Activated CD8-positive, alpha-beta memory T cell treated with anti-CD3 and anti-CD28 coated beads, Interleukin-2, amount 50 U/mL, for 1 hour (primary cell): ENCODE results near the gene RPS28.
"Not testable (repeated sequence)": the region's sequence is repeated elsewhere in the genome, so short reads cannot be mapped to it uniquely, and the experiment has no call there.

ENCODE experiments used
- DNase-seq: peaks from one replicate; pipeline ENCODE4 v3.0.0-alpha.2; 2020; ENCODE audit errors: extremely low read depth

The RPS28 gene

GRCh38 chr19:8321067-8321985 is at the start of gene RPS28, which contains the start of gene NDUFA7:
Gene RPS28 (plus strand): TSS chr19:8321496. CDS start chr19:8321531, 35 bp downstream.
Gene NDUFA7 (minus strand): TSS chr19:8321375. CDS start chr19:8321358, 17 bp downstream.
- DNase-seq: peak; percentile 95

GRCh38 chr19:8276508-8276907 is 44.8 kb upstream of the RPS28 start:
- DNase-seq: not testable (repeated sequence)

- not testable (repeated sequence) for DNase-seq
Measured at GRCh38 chr19:8291337-8291736, 30.0 kb upstream of the RPS28 start.

- no peak for DNase-seq
Measured at GRCh38 chr19:8302357-8302691, 19.0 kb upstream of the RPS28 start.

- no peak for DNase-seq
Measured at GRCh38 chr19:8302734-8303133, 18.6 kb upstream of the RPS28 start.

- DNase-seq: no peak
Measured at GRCh38 chr19:8304841-8305621, 16.3 kb upstream of the RPS28 start.

GRCh38 chr19:8305798-8306197 is 15.5 kb upstream of the RPS28 start:
- DNase-seq: no peak

- DNase-seq: no peak
Measured at GRCh38 chr19:8306235-8307054, 14.9 kb upstream of the RPS28 start.

GRCh38 chr19:8307400-8307964 is 13.8 kb upstream of the RPS28 start:
- no peak for DNase-seq

GRCh38 chr19:8307965-8308866 is 13.1 kb upstream of the RPS28 start, which contains the start of gene CD320:
Gene CD320 (minus strand): TSS chr19:8308358. CDS start chr19:8308290, 68 bp downstream.
- no peak for DNase-seq

GRCh38 chr19:8308891-8309291 is 12.4 kb upstream of the RPS28 start:
- DNase-seq: no peak

- no peak for DNase-seq
Measured at GRCh38 chr19:8310342-8311055, 10.8 kb upstream of the RPS28 start.

GRCh38 chr19:8311461-8312260 is 9.6 kb upstream of the RPS28 start:
- no peak for DNase-seq

- DNase-seq: not testable (repeated sequence)
Measured at GRCh38 chr19:8314981-8315640, 6.2 kb upstream of the RPS28 start.

GRCh38 chr19:8316351-8317125 is 4.8 kb upstream of the RPS28 start:
- DNase-seq: no peak

GRCh38 chr19:8318835-8319234 is 2.5 kb upstream of the RPS28 start:
- DNase-seq: not testable (repeated sequence)

- no peak for DNase-seq
Measured at GRCh38 chr19:8319807-8320520, 1.3 kb upstream of the RPS28 start.
